NCI-H2029 (cell line): Measurements from ENCODE around the gene PRKAB2.
"Not testable (repeated sequence)": the region's sequence is repeated elsewhere in the genome, so short reads cannot be mapped to it uniquely, and the experiment has no call there.

Experiments used
- DNase-seq: peaks from one replicate; lab custom pipeline; 2025; lab: John Stamatoyannopoulos, UW

Gene PRKAB2, protein sequence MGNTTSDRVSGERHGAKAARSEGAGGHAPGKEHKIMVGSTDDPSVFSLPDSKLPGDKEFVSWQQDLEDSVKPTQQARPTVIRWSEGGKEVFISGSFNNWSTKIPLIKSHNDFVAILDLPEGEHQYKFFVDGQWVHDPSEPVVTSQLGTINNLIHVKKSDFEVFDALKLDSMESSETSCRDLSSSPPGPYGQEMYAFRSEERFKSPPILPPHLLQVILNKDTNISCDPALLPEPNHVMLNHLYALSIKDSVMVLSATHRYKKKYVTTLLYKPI

DNA sequence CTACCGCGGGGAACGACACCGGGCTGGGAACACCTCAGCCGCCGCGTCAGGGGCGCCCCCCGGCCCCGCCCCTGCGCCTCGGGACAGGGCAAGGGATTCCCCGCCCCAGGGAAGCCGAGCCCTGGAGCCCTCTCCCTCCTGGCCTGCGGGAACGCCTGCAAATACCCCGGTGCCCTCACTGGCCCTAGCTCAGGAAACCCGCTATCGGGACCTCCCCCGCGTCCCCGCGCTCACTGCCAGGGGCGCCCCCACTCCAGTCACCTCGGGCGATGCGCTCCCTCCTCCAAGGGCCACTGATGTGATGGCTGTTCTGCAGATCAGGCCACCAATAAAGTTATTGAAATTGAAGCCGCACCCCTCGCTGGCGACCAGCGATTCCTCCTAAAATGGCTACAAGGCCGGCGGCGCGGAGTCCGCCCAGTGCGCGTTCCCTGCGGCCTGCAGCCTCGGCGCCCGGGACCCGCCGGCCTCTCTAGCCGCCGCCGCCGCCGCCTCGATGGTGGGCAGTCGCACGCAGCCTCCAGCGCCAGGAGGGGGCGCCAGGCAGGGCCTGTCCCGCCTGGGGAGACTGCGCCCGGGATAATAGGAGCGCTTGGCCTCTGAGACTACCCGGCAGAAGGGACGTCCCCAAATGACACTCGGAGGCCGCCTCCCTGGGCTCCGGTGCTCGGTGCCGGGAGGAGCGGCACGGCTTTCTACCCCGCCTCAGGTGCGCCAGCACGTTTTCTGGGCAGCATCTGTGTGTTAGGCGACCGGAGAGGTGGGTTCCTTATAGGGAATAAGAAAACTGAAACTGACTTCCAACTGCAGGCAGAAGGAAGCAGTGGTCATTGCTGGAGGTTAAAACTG, at the start of gene PRKAB2:
Gene PRKAB2 (minus strand): TSS at position 303 of the 849 bp plus-strand sequence. CDS start 326 bp downstream, outside the sequence.
- peak; percentile 84 for DNase-seq

DNA sequence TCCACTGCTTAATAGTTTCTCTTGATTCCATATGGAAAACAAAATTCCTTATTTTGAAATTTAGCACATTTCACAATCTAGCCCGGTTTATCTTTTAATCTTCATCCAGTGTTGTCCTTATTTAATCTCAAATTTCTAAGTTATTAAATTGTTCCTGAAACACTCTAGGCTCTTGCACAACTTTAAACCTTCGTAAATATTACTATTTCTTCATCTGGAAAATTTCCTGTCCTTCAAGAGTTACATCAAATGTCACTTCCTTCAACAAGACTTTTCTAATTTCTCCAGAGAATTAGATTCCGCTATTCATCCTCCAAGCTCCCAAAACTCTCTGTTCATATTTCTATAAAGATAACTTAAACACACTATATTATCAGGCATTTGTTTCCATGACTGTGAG, 46.3 kb upstream of the PRKAB2 start:
- no peak for DNase-seq

DNA sequence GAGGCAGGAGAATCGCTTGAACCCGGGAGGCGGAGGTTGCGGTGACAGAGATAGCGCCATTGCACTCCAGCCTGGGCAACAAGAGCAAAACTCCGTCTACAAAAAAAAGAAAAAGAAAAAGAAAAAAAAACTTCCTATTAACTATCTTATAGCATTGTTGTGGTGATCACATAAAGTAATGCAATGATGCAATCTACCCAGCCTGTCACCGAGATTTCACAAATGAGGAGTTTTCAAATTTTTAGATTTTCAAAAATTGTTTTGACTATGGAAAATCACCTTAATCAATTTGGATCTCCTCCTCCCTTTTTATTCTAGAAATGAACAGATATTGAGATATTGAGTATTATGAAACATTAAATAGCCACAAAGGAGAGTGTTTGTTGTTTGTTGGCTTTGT, 44.9 kb upstream of the PRKAB2 start:
- DNase-seq, result no peak

DNA sequence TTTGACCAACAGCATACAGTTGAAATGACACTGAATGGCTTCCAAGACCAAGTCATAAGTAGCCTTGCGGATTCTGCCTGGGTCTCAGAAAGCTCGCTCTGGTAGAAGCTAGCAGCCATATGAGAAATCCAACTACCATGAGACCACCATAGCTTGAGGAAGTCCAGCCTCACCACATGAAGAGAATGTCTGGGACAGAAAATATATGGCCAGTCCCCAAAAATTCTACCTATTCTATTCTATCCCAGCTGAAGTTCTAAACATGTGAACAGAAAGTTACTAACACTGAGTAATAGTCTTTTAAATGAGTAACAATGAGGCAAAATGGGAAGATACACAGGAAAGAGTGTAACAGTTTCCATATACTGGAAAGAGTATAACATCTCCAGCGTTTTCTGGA, 43.9 kb upstream of the PRKAB2 start:
- no peak for DNase-seq

DNA sequence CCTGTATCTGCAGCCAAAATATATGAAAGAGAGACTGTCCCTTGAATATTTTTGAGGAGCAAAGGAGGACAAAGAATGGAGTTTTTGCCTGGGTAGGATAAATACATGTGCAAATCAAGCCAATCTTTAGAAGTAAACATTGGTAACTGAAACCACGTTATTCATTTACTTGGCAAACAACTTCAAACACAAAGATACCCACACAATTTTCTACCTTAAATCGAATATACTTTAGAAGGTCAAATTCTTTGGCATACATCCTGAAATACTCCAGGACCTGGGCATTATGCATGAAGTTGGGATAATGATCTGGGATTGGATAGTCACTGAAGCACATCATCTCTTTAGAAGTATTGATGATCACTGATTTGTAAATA, 43.3 kb upstream of the PRKAB2 start:
- DNase-seq, result no peak

DNA sequence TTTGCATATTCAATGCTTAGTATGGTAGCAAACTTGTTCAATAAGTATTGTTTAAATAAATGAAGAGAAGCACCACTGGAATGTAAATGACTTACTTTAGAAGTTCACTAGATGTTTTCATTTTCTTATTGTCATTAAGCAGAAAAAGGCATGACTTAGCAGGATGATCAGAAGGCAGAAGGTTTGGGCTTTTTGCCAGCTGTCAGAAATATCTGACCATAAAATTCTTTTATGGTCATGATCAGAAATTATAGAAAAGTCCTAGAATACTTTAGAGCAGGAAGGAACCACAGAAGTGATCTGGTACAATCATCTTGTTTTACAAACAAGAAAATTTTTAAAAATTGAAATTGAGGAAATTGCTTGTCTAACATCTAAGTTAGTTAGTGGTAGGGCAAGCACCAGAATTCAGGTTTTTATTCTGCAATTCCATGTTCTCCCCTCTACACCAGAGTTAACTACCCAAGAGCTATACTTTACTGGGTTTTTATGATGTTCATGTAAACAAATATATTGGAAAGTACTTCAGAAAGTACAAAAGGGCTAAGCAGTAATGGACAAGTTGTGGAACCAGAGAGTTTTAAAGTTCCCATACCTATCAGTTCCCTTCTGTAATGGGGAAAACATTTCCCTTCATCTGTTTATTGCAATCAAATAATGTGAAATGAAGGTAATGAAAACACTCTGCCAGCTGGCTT, 42.7 kb upstream of the PRKAB2 start:
- DNase-seq, result no peak

DNA sequence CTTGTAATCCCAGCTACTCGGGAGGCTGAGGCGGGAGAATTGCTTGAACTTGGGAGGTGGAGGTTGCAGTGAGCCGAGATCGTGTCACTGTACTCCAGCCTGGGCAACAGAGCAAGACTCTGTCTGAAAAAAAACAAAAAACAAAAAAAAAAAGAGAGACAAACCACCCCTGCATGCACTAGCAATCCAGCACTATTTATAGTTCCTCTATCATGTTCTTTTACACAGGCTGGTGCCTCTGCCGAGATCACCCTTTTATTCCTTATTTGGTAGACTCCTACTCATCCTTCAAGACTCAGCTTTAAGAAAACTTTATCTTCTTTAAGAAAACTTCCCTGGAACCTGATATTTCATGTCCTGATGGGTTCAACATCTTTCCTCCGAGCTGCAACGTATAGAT, 42.1 kb upstream of the PRKAB2 start:
- no peak for DNase-seq

DNA sequence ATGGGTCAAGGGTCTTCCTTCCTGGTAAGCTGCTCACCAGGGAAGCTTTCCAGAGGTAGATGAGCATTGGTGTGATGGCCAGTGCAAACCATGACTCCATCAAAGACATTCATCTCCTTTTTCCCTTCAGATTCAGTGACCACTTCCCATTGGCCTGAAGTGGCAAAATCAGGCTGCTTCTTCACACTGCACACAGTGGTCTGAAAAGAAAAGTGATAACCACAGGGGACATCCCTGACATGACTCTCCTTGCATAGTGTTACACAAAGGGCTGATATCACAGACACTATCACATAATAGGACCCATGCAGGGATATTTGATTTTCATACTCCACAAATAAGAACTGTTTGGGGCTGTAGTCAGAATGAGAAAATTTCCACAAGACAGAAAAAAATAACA, 41.0 kb upstream of the PRKAB2 start:
- no peak for DNase-seq

DNA sequence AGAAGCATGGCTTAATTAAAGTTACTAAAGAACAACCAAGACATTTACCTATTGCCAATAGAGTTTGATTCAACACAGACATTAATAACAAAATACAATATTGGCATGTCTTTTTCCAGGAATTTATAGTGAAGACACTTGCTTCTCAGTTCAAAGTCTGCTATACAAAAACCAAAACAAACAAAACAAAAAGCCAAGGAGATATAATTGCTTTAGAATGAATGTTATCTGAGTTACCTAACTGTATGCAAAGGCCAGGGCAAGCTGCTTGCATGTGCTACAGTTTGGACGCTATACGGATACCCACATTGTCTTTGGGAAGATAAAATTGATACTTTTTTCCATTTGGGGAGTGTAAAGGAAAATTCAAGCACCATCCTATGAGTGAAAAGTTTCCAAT, 39.3 kb upstream of the PRKAB2 start:
- DNase-seq, result no peak

DNA sequence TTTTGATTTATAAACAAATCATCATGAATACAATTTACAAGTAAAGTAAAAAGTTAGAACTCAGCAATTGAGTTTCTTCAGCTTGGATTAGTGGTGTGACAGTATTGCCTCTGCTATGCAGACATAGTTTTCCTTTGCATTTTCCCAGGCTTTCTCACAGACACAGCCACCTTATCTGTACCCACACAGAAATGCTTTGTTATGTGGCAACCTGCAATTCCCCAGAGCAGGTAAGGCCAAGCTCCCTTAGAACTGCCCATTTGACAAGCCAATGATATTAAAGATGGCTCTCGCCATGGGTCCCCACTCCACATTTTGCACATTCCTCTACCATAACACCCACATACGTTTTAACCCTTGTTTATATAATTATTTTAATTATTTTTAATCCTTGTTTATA, 38.7 kb upstream of the PRKAB2 start:
- no peak for DNase-seq

DNA sequence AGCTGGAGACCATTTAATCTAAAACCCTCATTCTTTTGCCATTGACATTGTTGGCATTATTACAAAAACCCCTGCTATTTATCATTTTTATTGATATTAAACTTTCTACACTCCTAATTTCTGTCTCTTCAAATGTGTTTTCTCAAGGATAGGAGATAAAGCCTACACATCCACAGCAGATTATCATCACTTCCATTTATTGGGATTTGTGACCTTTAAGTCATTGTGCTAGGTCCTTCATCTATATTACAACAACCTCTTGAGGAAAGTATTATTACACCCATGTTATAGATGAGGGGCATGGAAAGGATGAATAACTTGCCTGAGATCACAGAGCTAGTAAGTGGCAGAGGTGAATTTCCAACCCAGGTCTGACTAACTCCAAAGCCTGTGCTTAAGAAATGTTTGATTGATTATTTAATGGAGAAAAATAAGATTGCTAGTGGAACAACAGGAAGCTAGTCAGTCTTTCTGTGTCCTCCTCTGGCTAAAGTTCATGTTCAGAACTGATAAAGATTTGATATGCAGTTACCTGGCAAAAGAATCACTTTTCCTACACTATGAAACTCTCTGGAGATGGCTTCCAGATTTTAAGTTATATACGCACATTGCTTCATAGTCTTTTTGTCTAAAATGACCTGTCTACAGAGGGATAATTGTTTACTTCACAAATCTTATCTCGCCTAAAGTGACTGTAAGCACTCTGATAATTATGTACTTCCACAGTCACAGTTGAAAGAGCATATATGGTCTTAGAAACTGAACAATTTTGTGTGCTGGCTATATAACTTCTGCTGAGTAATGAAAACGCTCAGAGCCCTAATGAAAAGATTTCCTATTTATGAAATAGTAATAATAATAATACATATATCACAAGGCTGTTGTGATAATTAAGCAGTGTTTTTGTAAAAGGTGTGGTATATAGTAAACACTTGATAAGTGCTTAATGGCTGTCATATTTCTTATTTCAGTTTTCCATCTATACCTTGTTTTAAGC, 37.9 kb upstream of the PRKAB2 start:
- DNase-seq, result no peak

DNA sequence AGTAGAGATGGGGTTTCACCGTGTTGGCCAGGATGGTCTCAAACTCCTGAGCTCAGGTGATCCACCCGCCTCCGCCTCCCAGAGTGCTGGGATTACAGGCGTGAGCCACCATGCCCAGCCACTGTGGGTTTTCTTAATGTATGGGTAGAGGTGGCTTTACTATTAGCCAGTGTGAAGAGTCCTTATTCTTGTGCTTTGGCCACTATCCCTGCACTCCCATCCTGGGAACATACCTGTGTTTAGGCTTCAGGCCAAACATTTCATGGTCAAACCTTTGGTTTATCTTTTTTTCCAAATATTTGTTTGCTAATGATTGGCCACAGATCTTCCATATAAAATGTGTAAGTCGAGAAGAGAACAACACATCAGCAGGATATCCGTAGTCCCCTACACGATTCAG, 36.3 kb upstream of the PRKAB2 start:
- no peak for DNase-seq

DNA sequence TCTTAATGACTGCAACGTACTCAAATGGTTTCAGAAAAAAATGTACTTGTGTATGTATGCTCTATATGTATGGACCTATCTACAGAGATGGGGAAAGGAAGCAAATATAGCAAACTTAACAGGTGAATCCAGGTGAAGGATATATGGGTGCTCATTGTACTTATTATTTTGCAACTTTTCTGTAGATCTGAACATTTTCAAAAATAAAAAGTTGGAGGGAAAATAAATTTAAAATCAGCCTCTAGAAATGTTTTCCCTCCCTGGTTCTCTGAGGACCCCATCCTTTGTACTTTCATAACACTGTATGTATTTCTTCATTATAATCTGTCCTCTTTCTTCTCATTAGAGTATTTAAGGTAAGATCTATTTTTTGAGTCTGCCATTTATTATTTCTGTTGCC, 34.9 kb upstream of the PRKAB2 start:
- no peak for DNase-seq

DNA sequence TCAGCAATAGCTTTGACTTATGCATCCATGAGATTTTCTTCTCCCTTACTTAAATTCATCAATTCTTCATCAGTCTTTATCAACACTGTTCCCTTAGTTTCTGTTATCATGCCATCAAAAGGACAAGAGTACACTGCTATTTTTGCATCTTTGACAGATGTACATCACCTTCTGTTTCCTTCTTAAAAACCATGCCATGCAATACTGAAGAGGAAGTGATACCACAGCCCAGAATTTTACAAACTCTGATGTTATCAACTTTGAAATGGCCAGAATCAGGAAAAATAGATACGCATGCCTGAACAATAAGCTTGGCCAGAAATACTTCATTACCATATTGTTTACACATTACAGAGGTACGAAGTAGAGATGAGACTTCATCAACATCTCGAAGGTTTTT, 31.8 kb upstream of the PRKAB2 start:
- no peak for DNase-seq

DNA sequence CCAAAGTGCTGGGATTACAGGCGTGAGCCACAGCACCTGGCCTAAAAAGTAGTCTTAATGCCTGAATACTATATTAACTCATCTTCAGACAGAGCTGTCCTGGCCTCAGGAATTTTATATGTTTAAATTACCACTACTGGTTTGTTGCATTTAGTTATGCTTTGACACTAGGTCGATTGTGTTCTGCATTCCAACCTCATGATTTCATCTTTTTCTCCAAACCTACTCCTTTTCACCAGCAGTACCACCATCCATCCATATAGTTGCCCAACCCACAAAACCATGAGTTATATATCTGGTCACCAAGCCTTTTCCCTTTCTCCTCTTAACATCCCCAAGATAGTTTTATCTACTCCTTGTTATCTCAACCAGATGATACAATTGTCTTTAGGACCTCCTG, 30.3 kb upstream of the PRKAB2 start:
- DNase-seq, result no peak

DNA sequence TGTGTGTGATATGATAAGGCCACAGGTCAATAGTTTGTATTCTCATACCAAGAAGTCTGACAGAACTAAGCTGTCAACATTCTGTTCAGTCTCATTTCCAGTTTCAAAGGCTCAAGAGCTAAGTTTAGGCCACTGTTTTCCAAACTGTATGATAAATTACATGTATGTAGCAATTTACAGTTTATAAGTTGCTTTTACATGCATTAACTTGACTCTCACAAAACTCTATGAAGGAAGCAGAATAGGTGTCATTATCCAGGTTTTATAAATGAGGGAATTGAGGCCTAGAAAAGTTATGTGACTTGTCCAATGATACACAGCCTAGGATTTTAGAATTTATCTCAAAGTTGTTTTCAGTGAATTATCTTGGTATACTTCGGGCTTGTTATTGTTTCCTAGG, 29.5 kb upstream of the PRKAB2 start:
- DNase-seq, result no peak

DNA sequence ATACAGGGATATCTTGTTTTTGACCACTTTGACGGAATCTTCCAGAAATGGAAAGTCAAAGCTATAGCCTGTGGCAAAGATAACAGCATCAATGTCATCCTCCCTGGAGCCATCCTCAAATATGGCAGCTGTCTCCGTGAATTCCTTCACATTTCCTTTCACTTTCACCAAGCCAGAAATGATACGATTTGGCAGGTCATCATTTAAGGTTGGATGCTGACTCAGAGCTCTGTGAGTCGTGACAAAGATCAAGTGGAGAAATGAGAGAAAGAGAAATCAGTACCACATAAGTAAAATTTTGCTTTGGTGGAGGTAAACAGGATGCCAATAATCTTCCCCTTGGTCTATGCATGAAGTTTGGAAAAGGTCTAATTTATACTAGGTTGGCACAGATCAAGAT, 29.0 kb upstream of the PRKAB2 start:
- DNase-seq, result no peak

DNA sequence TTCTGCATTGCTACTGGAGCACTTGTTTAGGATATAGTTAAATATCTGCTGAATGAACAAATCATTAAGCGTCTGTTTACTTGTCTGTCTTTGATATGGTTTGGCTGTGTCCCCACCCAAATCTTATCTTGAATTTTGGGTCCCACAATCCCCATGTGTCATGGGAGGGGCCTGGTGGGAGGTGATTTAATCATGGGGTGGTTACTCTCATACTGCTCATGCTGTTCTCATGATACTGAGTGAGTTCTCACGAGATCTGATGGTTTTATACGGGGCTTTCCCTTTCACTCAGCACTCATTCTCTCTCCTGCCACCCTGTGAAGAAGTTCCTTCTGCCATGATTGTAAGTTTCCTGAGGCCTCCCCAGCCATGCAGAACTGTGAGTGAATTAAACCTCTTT, 25.1 kb upstream of the PRKAB2 start:
- not testable (repeated sequence) for DNase-seq

DNA sequence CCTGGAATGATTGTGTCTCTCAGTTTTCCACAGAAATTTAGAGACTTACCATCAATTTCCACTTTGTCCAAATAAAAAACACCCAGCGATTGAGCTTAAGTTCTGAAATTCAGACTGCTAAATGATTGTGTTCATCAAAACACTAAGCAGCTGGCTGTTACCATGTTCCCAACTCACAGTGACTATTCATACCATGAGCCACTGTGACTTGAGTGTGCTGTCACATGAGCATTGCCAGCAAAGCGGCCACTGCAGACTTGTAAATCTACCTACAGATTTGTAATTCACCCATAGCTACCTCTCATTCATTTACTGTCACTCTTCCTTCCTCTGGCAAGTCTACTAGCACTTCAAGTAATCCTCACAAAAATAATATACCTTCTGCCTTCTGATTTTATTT, 17.2 kb upstream of the PRKAB2 start:
- no peak for DNase-seq

DNA sequence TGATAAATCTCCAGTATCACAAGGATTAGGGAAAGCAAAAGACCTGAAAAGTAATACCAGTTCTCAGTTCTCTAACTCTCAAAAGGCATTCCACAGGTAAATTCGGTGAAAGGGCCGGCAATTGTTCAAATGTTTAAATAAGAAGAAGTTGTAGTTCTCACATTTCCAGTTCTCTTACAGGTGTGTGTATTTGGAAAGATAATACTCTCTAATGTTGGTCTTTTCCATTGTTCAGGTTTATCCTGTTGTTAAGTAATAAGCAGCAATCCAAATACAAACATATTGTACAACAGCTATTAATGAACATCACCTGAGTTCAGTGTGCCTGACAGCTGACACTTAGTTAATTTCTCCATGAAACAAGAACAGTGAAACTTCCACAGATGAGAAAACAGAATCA, 13.2 kb upstream of the PRKAB2 start:
- no peak for DNase-seq

DNA sequence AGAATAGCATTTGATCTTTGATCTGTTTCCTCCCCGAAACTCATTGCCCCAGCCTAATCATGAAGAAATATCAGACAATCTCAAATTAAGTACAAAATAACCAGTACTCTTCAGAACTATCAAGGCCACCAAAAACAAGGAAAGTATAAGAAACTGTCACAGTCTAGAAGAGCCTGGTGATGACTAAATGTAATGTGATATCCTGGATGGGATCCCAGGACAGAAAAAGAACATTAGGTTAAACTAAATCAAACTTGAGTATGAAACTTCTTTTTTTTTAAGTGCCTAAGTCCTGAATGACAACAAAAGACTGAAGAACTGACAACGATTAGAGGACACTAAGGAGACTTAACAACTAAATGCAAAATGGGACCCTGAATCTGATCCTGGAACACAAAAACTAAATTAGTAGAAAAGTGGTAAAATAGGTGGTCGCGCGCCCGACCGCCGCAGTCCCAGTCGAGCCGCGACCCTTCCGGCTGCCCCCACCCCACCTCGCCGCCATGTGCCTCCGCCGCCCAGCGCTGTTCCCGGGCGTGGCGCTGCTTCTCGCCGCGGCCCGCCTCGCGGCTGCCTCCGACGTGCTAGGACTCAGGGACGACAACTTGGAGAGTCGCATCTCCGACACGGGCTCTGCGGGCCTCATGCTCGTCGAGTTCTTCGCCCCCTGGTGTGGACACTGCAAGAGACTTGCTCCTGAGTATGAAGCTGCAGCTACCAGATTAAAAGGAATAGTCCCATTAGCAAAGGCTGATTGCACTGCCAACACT, 5.5 kb upstream of the PRKAB2 start:
- no peak for DNase-seq
